HG03066 (cell line): Measurements from ENCODE around the gene IL1RL2.

ENCODE experiments used
- ATAC-seq: cut with Tn5 transposase; IDR thresholded peaks from one replicate; pipeline ENCODE4 v1.9.1; 2021; ENCODE audit warnings: low read depth; ENCODE audit not compliant: unreplicated experiment

IL1RL2 gene

GRCh38 chr2:102186791-102187495 lies at the start of gene IL1RL2:
Gene IL1RL2 (plus strand): TSS chr2:102187023. CDS start chr2:102187868, 845 bp downstream.
- ATAC-seq: no peak

- no peak for ATAC-seq
Measured at GRCh38 chr2:102137138-102137537, 49.7 kb upstream of the IL1RL2 start.

- ATAC-seq: no peak
Measured at GRCh38 chr2:102138331-102138730, 48.5 kb upstream of the IL1RL2 start.

- no peak for ATAC-seq
Measured at GRCh38 chr2:102139851-102140250, 47.0 kb upstream of the IL1RL2 start.

- no peak for ATAC-seq
Measured at GRCh38 chr2:102140377-102140776, 46.4 kb upstream of the IL1RL2 start.

- ATAC-seq: no peak
Measured at GRCh38 chr2:102141011-102141943, 45.5 kb upstream of the IL1RL2 start.

GRCh38 chr2:102141970-102142828 lies 44.6 kb upstream of the IL1RL2 start, which contains the start of gene IL1R1:
Gene IL1R1 (plus strand): TSS chr2:102142746. CDS start chr2:102157725, 14,979 bp downstream.
- no peak for ATAC-seq

GRCh38 chr2:102142829-102143449 lies 43.9 kb upstream of the IL1RL2 start:
- no peak for ATAC-seq

GRCh38 chr2:102143450-102143985 lies 43.3 kb upstream of the IL1RL2 start:
- ATAC-seq: no peak

- ATAC-seq: no peak
Measured at GRCh38 chr2:102144128-102144527, 42.7 kb upstream of the IL1RL2 start.

GRCh38 chr2:102145107-102145506 lies 41.7 kb upstream of the IL1RL2 start:
- no peak for ATAC-seq

GRCh38 chr2:102145934-102146333 lies 40.9 kb upstream of the IL1RL2 start:
- no peak for ATAC-seq

- no peak for ATAC-seq
Measured at GRCh38 chr2:102147935-102148334, 38.9 kb upstream of the IL1RL2 start.

- no peak for ATAC-seq
Measured at GRCh38 chr2:102149243-102149642, 37.6 kb upstream of the IL1RL2 start.

- no peak for ATAC-seq
Measured at GRCh38 chr2:102149644-102150455, 37.0 kb upstream of the IL1RL2 start.

GRCh38 chr2:102154364-102154763 lies 32.5 kb upstream of the IL1RL2 start:
- ATAC-seq: no peak

- no peak for ATAC-seq
Measured at GRCh38 chr2:102154946-102155702, 31.7 kb upstream of the IL1RL2 start.
